Tibial nerve (tissue), 4 donors: ENCODE results near the gene PHACTR1.

Source experiments
- CTCF ChIP-seq, 5 experiments: fragments of 200-600 bp in 3 of 5; fragments of 450-650 bp in 2 of 5; sonication (generic) in 3 of 5; IDR thresholded peaks; one replicate each; pipeline ENCODE4 v1.5.1; 2016 to 2019; ENCODE audit warnings: antibody characterized with exemption in 5 of 5, mild to moderate bottlenecking in 3 of 5, moderate library complexity in 2 of 5
- EP300 ChIP-seq, 2 donors: sonication (generic); formaldehyde crosslinking; IDR thresholded peaks; one replicate each; pipeline ENCODE4 v1.6.1; 2017; ENCODE audit warnings: antibody characterized with exemption in 2 of 2, mild to moderate bottlenecking in 1 of 2
- POLR2A ChIP-seq, 2 donors: fragments of 450-650 bp; IDR thresholded peaks; one replicate each; pipeline ENCODE4 v1.6.1; 2017; ENCODE audit warnings: antibody characterized with exemption in 2 of 2, mild to moderate bottlenecking in 2 of 2, moderate library complexity in 2 of 2

- TF ChIP-seq CTCF (IDR thresholded peaks at IDR 0.05) (no peak), POLR2A (IDR thresholded peaks at IDR 0.05) (no peak), EP300 (IDR thresholded peaks at IDR 0.05) (no peak)
Measured at GRCh38 chr6:12798326-12798725, 81.8 kb downstream of the PHACTR1 start.
